Uterus (tissue), 4 donors: ENCODE measurements around the gene PARP15. TPM values are rescaled to one million over a fixed set of nuclear protein-coding genes. Genes with fewer than 3 reads are reported as not detected.

ENCODE experiments used
- DNase-seq, 2 donors: peaks; one replicate each; pipeline ENCODE4 v3.0.0-alpha.2; 2019 to 2020
- H3K27ac ChIP-seq, 2 donors: fragments of 200-600 bp; sonication (generic); 1 replicate in 1 of 2; 2 replicates in 1 of 2; pipeline ENCODE4 v1.5.1; 2016 to 2018
- H3K27me3 ChIP-seq, 2 donors: fragments of 200-600 bp; sonication (generic); one replicate each; pipeline ENCODE4 v1.5.1; 2018 to 2019; ENCODE audit warnings: control low read depth in 1 of 2
- H3K36me3 ChIP-seq, 2 donors: fragments of 200-600 bp; sonication (generic); one replicate each; pipeline ENCODE4 v1.5.1; 2019; ENCODE audit warnings: control low read depth in 1 of 2
- H3K4me1 ChIP-seq, 2 donors: fragments of 200-600 bp; sonication (generic); one replicate each; pipeline ENCODE4 v1.5.1; 2018 to 2019; ENCODE audit warnings: control low read depth in 1 of 2
- H3K4me3 ChIP-seq, 2 donors: fragments of 200-600 bp; sonication (generic); 1 replicate in 1 of 2; 2 replicates in 1 of 2; pipeline ENCODE4 v1.5.1; 2018 to 2019; ENCODE audit warnings: mild to moderate bottlenecking in 1 of 2
- H3K9me3 ChIP-seq, 2 donors: fragments of 200-600 bp; sonication (generic); one replicate each; pipeline ENCODE4 v1.5.1; 2019; ENCODE audit warnings: control low read depth in 1 of 2
- CTCF ChIP-seq, 4 experiments: fragments of 200-600 bp in 2 of 4; fragments of 450-650 bp in 2 of 4; sonication (generic) in 2 of 4; IDR thresholded peaks; one replicate each; pipeline ENCODE4 v1.5.1; 2016 to 2019; ENCODE audit warnings: antibody characterized with exemption in 4 of 4, mild to moderate bottlenecking in 2 of 4, moderate library complexity in 1 of 4
- POLR2A ChIP-seq, 2 donors: fragments of 450-650 bp; IDR thresholded peaks; one replicate each; pipeline ENCODE4 v1.6.1; 2016; ENCODE audit warnings: antibody characterized with exemption in 2 of 2, mild to moderate bottlenecking in 1 of 2, moderate library complexity in 1 of 2
- intact Hi-C: fragments of 100-400 bp; cut with DNase I; formaldehyde crosslinking; loops from one replicate; pipeline ENCODE4 v1.15.1; 2023; ENCODE audit warnings: low total_unique reads
- total RNA-seq, 4 donors: library from RNA; depleted of rRNA in 3 of 4; stranded (reverse); fragments of >200 nt in 3 of 4; gene quantifications; one replicate each; pipeline versions ENCODE4 v1.1.0 to v1.2.4, GENCODE V29; 2014 to 2023
- donor health status: DM: yes; HTN: yes; CAD: no.

The PARP15 gene
- total RNA-seq, 4 donors from 2014 or later: under 0.01 to 3.1 (median 1.6) TPM

DNA sequence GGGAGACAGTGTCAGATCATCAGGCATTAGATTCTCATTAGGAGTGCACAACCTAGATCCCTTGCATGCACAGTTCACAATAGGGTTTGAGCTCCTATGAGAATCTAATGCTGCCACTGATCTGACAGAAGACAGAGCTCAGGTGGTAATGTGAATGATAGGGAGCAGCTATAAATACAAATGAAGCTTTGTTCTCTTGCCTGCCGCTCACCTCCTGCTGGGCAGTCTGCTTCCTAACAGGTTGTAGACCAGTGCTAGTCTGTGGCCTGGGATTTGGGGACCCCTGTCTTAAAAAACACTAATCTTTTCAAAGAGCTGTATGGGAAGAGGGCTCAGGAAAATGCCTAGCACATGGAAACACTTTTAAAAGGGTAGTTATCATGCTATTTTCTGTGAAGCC lies 52.3 kb downstream of the PARP15 start:
- Histone ChIP-seq H3K36me3 (no peaks in the 10 kb centered on the region), H3K27me3 (no peaks in the 10 kb centered on the region), H3K4me3 (no peak overlapping the region), H3K27ac (no peak overlapping the region), H3K9me3 (no peaks in the 10 kb centered on the region), H3K4me1 (no peaks in the 10 kb centered on the region)
- no peak for TF ChIP-seq POLR2A (IDR thresholded peaks at IDR 0.05)
- no peak for TF ChIP-seq CTCF (IDR thresholded peaks at IDR 0.05)
- DNase-seq: no peak
- intact Hi-C loops: no loop called here

- no peaks in the 10 kb centered on the region for H3K4me1 ChIP-seq
- no peaks in the 10 kb centered on the region for H3K36me3 ChIP-seq
- H3K27me3 ChIP-seq: no peaks in the 10 kb centered on the region
- no peak for DNase-seq
- intact Hi-C loops: no loop called here
- no peak for TF ChIP-seq POLR2A (IDR thresholded peaks at IDR 0.05)
- no peak overlapping the region for H3K27ac ChIP-seq
- no peaks in the 10 kb centered on the region for H3K9me3 ChIP-seq
- no peak overlapping the region for H3K4me3 ChIP-seq
Measured at GRCh38 chr3:122635789-122636188, 58.3 kb downstream of the PARP15 start.

- DNase-seq: no peak
- TF ChIP-seq POLR2A (IDR thresholded peaks at IDR 0.05): no peak
- TF ChIP-seq CTCF (IDR thresholded peaks at IDR 0.05): no peak
- H3K27me3 ChIP-seq: no peaks in the 10 kb centered on the region
- no peaks in the 10 kb centered on the region for H3K9me3 ChIP-seq
- no peaks in the 10 kb centered on the region for H3K36me3 ChIP-seq
- H3K27ac ChIP-seq: no peak overlapping the region
- no peaks in the 10 kb centered on the region for H3K4me1 ChIP-seq
- H3K4me3 ChIP-seq: no peak overlapping the region
- intact Hi-C loops: no loop called here
Measured at GRCh38 chr3:122636697-122637096, 59.2 kb downstream of the PARP15 start.

DNA sequence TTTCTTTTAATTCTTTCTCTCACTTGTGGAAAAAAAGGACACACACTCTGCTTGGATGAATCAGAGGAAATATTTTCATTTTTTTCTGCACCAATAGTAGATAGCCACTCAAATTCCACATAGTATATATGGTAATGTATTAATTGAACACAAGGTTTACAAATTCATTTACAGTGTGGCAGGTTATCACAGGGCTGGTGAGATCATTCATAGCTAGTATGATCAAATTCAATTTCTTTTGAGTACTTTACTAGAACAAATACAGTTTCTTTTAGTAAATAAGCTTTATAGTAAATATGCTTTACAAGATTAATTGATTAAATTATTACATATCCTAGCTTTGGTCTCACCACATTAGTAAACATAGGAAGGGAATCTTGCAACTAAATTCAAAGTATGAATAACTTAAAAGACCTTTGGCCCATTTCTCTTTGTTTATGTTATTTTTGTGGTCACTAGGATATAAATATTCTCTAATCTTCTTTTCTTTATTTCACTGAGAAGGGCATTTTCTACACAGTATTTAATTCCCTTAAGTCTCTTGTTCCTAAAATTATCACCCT lies 63.1 kb downstream of the PARP15 start:
- H3K4me1 ChIP-seq: no peaks in the 10 kb centered on the region
- no peaks in the 10 kb centered on the region for H3K36me3 ChIP-seq
- H3K4me3 ChIP-seq: no peak overlapping the region
- no peak for TF ChIP-seq POLR2A (IDR thresholded peaks at IDR 0.05)
- no peak for TF ChIP-seq CTCF (IDR thresholded peaks at IDR 0.05)
- intact Hi-C loops: no loop called here
- H3K9me3 ChIP-seq: no peaks in the 10 kb centered on the region
- no peaks in the 10 kb centered on the region for H3K27me3 ChIP-seq
- DNase-seq: no peak
- no peak overlapping the region for H3K27ac ChIP-seq

DNA sequence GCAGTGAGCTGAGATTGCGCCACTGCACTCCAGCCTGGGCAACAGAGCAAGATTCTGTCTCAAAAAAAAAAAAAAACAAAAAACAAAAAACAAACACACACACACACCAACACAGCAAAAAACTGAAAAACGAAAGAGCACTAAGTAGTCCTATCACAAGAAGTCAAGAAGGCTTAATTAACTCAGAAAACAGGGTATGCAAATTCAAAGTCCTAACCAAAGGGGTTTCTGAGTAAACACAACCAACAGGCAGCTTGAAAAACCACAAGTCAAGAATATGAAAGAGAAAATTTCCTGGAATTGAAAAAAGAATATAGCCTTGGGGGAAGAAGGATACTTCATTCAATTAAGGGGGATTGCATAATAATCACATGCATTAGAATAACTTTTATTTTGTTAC lies 65.5 kb downstream of the PARP15 start:
- no peaks in the 10 kb centered on the region for H3K27me3 ChIP-seq
- no peak for DNase-seq
- TF ChIP-seq CTCF (IDR thresholded peaks at IDR 0.05) (no peak), POLR2A (IDR thresholded peaks at IDR 0.05) (no peak)
- no peak overlapping the region for H3K27ac ChIP-seq
- no peaks in the 10 kb centered on the region for H3K36me3 ChIP-seq
- no peaks in the 10 kb centered on the region for H3K9me3 ChIP-seq
- intact Hi-C loops: no loop called here
- H3K4me1 ChIP-seq: no peaks in the 10 kb centered on the region
- no peak overlapping the region for H3K4me3 ChIP-seq
